ENCODE results near the gene KCNA5. TPM values are rescaled to one million over a fixed set of nuclear protein-coding genes. Genes with fewer than 3 reads are reported as not detected.

The KCNA5 gene
- total and polyA plus RNA-seq, 2 experiments from 2014 or later: 1.4 to 5.1 TPM

DNA sequence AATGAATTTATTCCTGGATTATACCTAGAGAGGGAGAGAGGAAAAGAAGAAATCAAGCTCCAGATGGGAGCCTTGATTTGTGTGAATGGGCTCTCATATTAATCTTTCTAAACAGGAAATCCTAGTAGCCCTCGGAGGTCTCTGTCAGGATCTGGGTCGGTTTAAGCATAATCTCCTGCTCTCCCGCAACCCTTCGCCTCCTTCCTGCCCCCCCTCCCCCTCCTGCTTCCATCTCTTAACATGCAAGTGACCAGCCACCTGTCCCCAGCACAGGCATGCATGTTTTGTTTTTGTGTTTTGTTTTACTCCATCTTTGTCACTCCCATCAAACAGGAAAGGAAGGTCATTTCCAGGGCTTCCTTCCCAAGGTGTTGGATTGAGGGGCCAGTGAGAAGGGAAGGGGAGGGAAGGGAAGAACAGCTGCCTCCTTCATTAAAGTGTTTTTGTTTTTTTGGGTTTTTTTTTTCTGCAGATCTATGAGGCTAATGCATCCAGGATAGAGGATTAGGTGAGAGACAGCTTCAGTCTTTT is 4.8 kb upstream of the KCNA5 start:
- peaks cover 14% of the 10 kb centered on the region for H3K4me1 ChIP-seq (ENCODE audit: low read depth)
- TF ChIP-seq, protein P1, sequence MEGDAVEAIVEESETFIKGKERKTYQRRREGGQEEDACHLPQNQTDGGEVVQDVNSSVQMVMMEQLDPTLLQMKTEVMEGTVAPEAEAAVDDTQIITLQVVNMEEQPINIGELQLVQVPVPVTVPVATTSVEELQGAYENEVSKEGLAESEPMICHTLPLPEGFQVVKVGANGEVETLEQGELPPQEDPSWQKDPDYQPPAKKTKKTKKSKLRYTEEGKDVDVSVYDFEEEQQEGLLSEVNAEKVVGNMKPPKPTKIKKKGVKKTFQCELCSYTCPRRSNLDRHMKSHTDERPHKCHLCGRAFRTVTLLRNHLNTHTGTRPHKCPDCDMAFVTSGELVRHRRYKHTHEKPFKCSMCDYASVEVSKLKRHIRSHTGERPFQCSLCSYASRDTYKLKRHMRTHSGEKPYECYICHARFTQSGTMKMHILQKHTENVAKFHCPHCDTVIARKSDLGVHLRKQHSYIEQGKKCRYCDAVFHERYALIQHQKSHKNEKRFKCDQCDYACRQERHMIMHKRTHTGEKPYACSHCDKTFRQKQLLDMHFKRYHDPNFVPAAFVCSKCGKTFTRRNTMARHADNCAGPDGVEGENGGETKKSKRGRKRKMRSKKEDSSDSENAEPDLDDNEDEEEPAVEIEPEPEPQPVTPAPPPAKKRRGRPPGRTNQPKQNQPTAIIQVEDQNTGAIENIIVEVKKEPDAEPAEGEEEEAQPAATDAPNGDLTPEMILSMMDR (IDR thresholded peaks at IDR 0.05; ENCODE audit: low read depth, low read length): no peak
- H3K4me3 ChIP-seq: no peak overlapping the region
- no peak for DNase-seq (ENCODE audit: low read depth in 1 of 2, low spot score in 1 of 2)
- H3K9me3 ChIP-seq (ENCODE audit: low read depth): no peaks in the 10 kb centered on the region
- no peaks in the 10 kb centered on the region for H3K36me3 ChIP-seq
- H3K27me3 ChIP-seq: peaks cover 23% of the 10 kb centered on the region
- no peak overlapping the region for H3K27ac ChIP-seq

DNA sequence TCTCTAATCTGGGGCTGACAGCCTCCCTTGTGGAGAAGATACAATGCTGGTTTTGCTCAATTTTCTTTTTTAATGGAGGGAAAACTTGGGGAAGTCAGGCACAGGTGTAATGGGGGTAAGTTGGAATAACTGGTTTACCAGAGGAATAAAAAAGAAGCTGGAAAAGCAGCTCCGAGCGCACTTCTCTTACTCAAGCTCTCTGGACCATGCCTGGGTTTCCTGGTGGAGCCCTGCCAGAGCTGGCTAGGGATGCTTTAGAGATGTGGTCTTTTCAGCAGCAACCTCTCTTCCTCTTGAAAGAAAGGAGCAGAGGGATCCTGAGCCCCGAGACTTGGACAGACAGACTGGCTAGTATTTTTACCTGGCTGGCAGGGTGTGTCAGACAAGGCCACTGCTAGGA is 3.9 kb upstream of the KCNA5 start:
- Histone ChIP-seq H3K27ac (no peak overlapping the region), H3K36me3 (no peaks in the 10 kb centered on the region), H3K27me3 (peaks cover 33% of the 10 kb centered on the region), H3K9me3 (ENCODE audit: low read depth) (no peaks in the 10 kb centered on the region), H3K4me1 (ENCODE audit: low read depth) (peaks cover 4% of the 10 kb centered on the region), H3K4me3 (no peak overlapping the region)
- no peak for DNase-seq (ENCODE audit: low read depth in 1 of 2, low spot score in 1 of 2)
- TF ChIP-seq, protein P1 (IDR thresholded peaks at IDR 0.05; ENCODE audit: low read depth, low read length): no peak

DNA sequence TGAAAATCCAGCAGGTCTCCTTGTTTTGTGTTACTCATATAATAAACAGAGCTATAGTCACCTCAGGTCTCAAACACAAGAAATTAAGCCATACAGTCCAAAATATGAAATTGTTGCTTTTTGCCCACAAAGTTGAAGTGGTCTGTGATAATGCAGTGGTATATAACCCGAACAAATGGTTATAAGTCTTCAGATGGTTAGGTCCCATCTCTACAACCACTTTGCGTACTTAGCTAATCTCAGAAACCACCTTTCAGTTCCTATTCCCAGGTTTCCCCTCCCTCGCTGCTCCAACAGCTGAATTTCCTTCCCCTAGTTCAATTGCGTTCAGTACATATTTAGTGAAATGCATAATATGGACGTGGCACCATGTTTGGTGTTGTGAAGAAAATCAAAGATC is 3.3 kb upstream of the KCNA5 start:
- no peaks in the 10 kb centered on the region for H3K4me1 ChIP-seq (ENCODE audit: low read depth)
- H3K27ac ChIP-seq: no peak overlapping the region
- H3K4me3 ChIP-seq: no peak overlapping the region
- no peak for DNase-seq (ENCODE audit: low read depth in 1 of 2, low spot score in 1 of 2)
- H3K27me3 ChIP-seq: peaks cover 34% of the 10 kb centered on the region
- H3K36me3 ChIP-seq: no peaks in the 10 kb centered on the region
- no peaks in the 10 kb centered on the region for H3K9me3 ChIP-seq (ENCODE audit: low read depth)
- TF ChIP-seq, protein P1 (IDR thresholded peaks at IDR 0.05; ENCODE audit: low read depth, low read length): no peak

- no peak overlapping the region for H3K27ac ChIP-seq
- H3K36me3 ChIP-seq: no peaks in the 10 kb centered on the region
- peaks cover 14% of the 10 kb centered on the region for H3K4me1 ChIP-seq (ENCODE audit: low read depth)
- no peak overlapping the region for H3K4me3 ChIP-seq
- H3K27me3 ChIP-seq: peaks cover 31% of the 10 kb centered on the region
- H3K9me3 ChIP-seq (ENCODE audit: low read depth): no peaks in the 10 kb centered on the region
- DNase-seq (ENCODE audit: low read depth in 1 of 2, low spot score in 1 of 2): no peak
- TF ChIP-seq, protein P1 (IDR thresholded peaks at IDR 0.05; ENCODE audit: low read depth, low read length): no peak
Observed at GRCh38 chr12:5044420-5045295, 979 bp downstream of the KCNA5 start.

DNA sequence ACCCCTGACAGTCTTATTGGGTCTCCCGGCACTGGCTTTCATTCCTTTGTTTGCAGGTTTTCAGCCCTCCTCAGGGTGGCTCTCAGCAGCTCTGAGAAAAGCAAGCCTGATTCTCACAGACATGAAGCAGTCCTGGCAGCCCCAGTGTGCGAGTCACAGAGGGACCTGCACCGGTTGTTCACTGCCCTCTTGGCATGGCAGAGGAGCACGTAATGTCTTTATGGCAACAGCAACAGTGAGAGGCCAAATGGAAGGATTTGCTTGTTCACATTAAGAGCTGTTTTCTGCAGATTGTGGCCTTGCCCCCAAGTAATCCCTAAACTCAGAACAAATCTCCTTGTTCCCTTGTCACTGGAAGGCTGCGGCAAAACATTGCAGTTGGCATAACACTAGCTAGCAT is 3.4 kb downstream of the KCNA5 start:
- TF ChIP-seq, protein P1 (IDR thresholded peaks at IDR 0.05; ENCODE audit: low read depth, low read length): no peak
- no peak for DNase-seq (ENCODE audit: low read depth in 1 of 2, low spot score in 1 of 2)
- Histone ChIP-seq H3K27ac (no peak overlapping the region), H3K9me3 (ENCODE audit: low read depth) (no peaks in the 10 kb centered on the region), H3K27me3 (peaks cover 28% of the 10 kb centered on the region), H3K4me3 (no peak overlapping the region), H3K4me1 (ENCODE audit: low read depth) (peaks cover 15% of the 10 kb centered on the region), H3K36me3 (no peaks in the 10 kb centered on the region)
